ENCODE measurements around the gene YAF2.
"Not testable (repeated sequence)": the region's sequence is repeated elsewhere in the genome, so short reads cannot be mapped to it uniquely, and the experiment has no call there.

YAF2 gene

GRCh38 chr12:42252645-42253044 is 14.6 kb upstream of the YAF2 start:
- not testable (repeated sequence) for DNase-seq (ENCODE audit: low spot score)

GRCh38 chr12:42249033-42249432 is 11.0 kb upstream of the YAF2 start:
- DNase-seq (ENCODE audit: low spot score): not testable (repeated sequence)

GRCh38 chr12:42240131-42240750 is 2.2 kb upstream of the YAF2 start:
- DNase-seq (ENCODE audit: low spot score): no peak

- peak; percentile 19 for DNase-seq (ENCODE audit: low spot score)
Observed at GRCh38 chr12:42237853-42238239, 202 bp downstream of the YAF2 start.

GRCh38 chr12:42237052-42237852 is 796 bp downstream of the YAF2 start:
- peak; percentile 85 for DNase-seq (ENCODE audit: low spot score)

GRCh38 chr12:42236017-42236416 is 2.0 kb downstream of the YAF2 start:
- DNase-seq (ENCODE audit: low spot score): no peak

- no peak for DNase-seq (ENCODE audit: low spot score)
Observed at GRCh38 chr12:42235426-42235825, 2.6 kb downstream of the YAF2 start.

- peak; percentile 28 for DNase-seq (ENCODE audit: low spot score)
Observed at GRCh38 chr12:42234970-42235369, 3.1 kb downstream of the YAF2 start.

GRCh38 chr12:42227525-42227924 is 10.5 kb downstream of the YAF2 start:
- DNase-seq (ENCODE audit: low spot score): not testable (repeated sequence)

GRCh38 chr12:42224501-42224900 is 13.5 kb downstream of the YAF2 start:
- not testable (repeated sequence) for DNase-seq (ENCODE audit: low spot score)

- DNase-seq (ENCODE audit: low spot score): no peak
Observed at GRCh38 chr12:42222724-42223123, 15.3 kb downstream of the YAF2 start.

GRCh38 chr12:42221726-42222125 is 16.3 kb downstream of the YAF2 start:
- no peak for DNase-seq (ENCODE audit: low spot score)

- DNase-seq (ENCODE audit: low spot score): no peak
Observed at GRCh38 chr12:42217656-42218055, 20.4 kb downstream of the YAF2 start.

- no peak for DNase-seq (ENCODE audit: low spot score)
Observed at GRCh38 chr12:42216737-42217136, 21.3 kb downstream of the YAF2 start.

GRCh38 chr12:42215759-42216158 is 22.3 kb downstream of the YAF2 start:
- not testable (repeated sequence) for DNase-seq (ENCODE audit: low spot score)

- DNase-seq (ENCODE audit: low spot score): no peak
Observed at GRCh38 chr12:42213954-42214426, 24.1 kb downstream of the YAF2 start.

GRCh38 chr12:42213023-42213422 is 25.0 kb downstream of the YAF2 start:
- DNase-seq (ENCODE audit: low spot score): no peak

GRCh38 chr12:42208574-42208973 is 29.5 kb downstream of the YAF2 start:
- no peak for DNase-seq (ENCODE audit: low spot score)

- DNase-seq (ENCODE audit: low spot score): no peak
Observed at GRCh38 chr12:42204819-42205218, 33.2 kb downstream of the YAF2 start.

- DNase-seq (ENCODE audit: low spot score): no peak
Observed at GRCh38 chr12:42204362-42204761, 33.7 kb downstream of the YAF2 start.

- no peak for DNase-seq (ENCODE audit: low spot score)
Observed at GRCh38 chr12:42201063-42201462, 37.0 kb downstream of the YAF2 start.

- DNase-seq (ENCODE audit: low spot score): no peak
Observed at GRCh38 chr12:42199007-42199406, 39.0 kb downstream of the YAF2 start.
